ENCODE data around the gene PPARD. TPM values are rescaled to one million over a fixed set of nuclear protein-coding genes. Genes with fewer than 3 reads are reported as not detected.

Gene PPARD
- 10 to 100 TPM; 10.0 to 15.3 (median 13.0) TPM for total RNA-seq

- peak; percentile 96 to 98 for DNase-seq (ENCODE audit: low spot score in 2 of 2)
- H3K27ac ChIP-seq = peak within 1 kb of the TSS; percentile 79 to 94 (median 92)
- H3K4me3 ChIP-seq = peak within 1 kb of the TSS; percentile 66 to 85 (median 70)
- TF ChIP-seq POLR2A (IDR thresholded peaks at IDR 0.05) (peak; percentile 65 to 97), CTCF (IDR thresholded peaks at IDR 0.05) (peak; percentile 97 to 99 (median 99)), EP300 (IDR thresholded peaks at IDR 0.05) (peak; percentile 50 to 94)
- no peaks in the 10 kb centered on the region for H3K9me3 ChIP-seq
- WGBS, 2 donors = 0 to 1% methylated on average over 60 to 73 of the region's 77 CpGs
- H3K4me1 ChIP-seq = peaks cover 0 to 39% (median 16%) of the 10 kb centered on the region in 4 donors
- H3K27me3 ChIP-seq = no peaks in the 10 kb centered on the region
- peaks cover 0 to 19% (median 0%) of the 10 kb centered on the region in 3 donors for H3K36me3 ChIP-seq
Measured at GRCh38 chr6:35342258-35343091, at the start of gene PPARD. Gene PPARD, plus strand, starts transcription at chr6:35342558. Its CDS starts 68,530 bp downstream, at chr6:35411088.

DNA sequence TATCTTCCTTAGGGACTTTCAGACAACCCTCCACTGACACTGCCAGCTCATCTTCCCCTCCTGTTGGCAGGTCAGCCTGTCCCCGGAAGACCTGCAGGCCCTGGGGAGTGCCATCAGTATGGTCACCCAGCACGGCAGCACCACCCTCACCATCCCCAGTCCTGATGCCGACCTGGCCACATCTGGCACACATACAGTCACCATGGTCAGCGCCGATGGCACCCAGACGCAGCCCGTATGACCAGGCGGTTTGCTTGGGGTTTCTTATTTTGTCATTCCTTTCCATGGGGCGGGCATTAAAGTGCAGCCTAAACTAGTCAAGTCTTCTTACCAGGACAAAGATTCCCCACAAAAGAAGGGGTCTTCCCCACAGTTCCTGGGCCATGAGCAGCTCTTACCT, 48.7 kb upstream of the PPARD start:
- Histone ChIP-seq H3K27me3 (no peaks in the 10 kb centered on the region), H3K36me3 (peaks cover 0 to 85% (median 13%) of the 10 kb centered on the region in 3 donors), H3K4me3 (no peak overlapping the region), H3K27ac (no peak overlapping the region), H3K9me3 (no peaks in the 10 kb centered on the region), H3K4me1 (peaks cover 0 to 21% (median 7%) of the 10 kb centered on the region in 4 donors)
- no peak for TF ChIP-seq POLR2A (IDR thresholded peaks at IDR 0.05)
- no peak for TF ChIP-seq CTCF (IDR thresholded peaks at IDR 0.05)
- no peak for TF ChIP-seq EP300 (IDR thresholded peaks at IDR 0.05)
- WGBS, 2 donors = 89 to 96% methylated on average over 9 of the region's 9 CpGs
- no peak for DNase-seq (ENCODE audit: low spot score in 2 of 2)

DNA sequence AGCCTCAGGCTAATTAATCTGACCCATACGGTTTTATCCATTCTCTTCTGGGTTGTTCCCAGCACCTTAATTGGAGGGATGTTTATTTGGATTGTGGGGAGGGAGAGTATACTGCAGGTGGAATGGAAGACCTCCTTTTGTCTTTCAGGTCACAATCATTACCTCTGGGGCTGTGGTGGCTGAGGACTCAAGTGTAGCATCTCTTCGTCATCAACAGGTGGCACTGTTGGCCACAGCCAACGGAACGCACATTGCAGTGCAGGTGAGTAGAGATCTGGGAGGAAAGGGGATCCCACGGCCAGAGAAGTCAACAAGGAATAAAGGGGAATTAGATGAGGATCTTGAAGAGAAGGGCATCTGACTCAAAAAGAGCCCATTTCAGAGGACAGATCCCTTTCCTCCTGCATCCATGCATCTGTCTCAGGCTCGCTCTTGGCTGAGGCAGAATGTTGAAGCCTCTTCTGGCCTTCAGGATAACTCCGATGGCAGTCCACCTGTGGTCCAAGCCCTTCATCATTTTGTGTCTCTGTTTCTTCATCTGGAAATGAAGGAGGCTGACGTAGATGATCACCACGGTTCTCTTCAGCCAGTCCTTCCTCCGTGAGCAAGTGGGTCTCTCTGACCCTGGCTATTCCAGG, 47.9 kb upstream of the PPARD start:
- H3K4me1 ChIP-seq = peaks cover 0 to 21% (median 7%) of the 10 kb centered on the region in 4 donors
- TF ChIP-seq CTCF (IDR thresholded peaks at IDR 0.05) (peak; percentile 46 to 71 (median 52)), POLR2A (IDR thresholded peaks at IDR 0.05) (no peak)
- H3K27ac ChIP-seq = no peak overlapping the region
- H3K27me3 ChIP-seq = no peaks in the 10 kb centered on the region
- WGBS, 2 donors = 55 to 64% methylated on average over 10 of the region's 10 CpGs
- DNase-seq (ENCODE audit: low spot score in 2 of 2) = no peak
- no peak overlapping the region for H3K4me3 ChIP-seq
- peaks cover 0 to 78% (median 10%) of the 10 kb centered on the region in 3 donors for H3K36me3 ChIP-seq
- H3K9me3 ChIP-seq = no peaks in the 10 kb centered on the region

GRCh38 chr6:35295036-35295435, 47.3 kb upstream of the PPARD start:
- H3K36me3 ChIP-seq = peaks cover 0 to 72% (median 5%) of the 10 kb centered on the region in 3 donors
- WGBS, 2 donors = 85 to 89% methylated on average over 2 of the region's 2 CpGs
- H3K4me1 ChIP-seq = peaks cover 0 to 21% (median 7%) of the 10 kb centered on the region in 4 donors
- no peak overlapping the region for H3K4me3 ChIP-seq
- H3K27me3 ChIP-seq = no peaks in the 10 kb centered on the region
- DNase-seq (ENCODE audit: low spot score in 2 of 2) = no peak
- no peak overlapping the region for H3K27ac ChIP-seq
- no peaks in the 10 kb centered on the region for H3K9me3 ChIP-seq
- TF ChIP-seq POLR2A (IDR thresholded peaks at IDR 0.05) (no peak), EP300 (IDR thresholded peaks at IDR 0.05) (no peak), CTCF (IDR thresholded peaks at IDR 0.05) (no peak)
